DND-41 (cell line): ENCODE data around the gene PRR5.
"Not testable (repeated sequence)": the region's sequence is repeated elsewhere in the genome, so short reads cannot be mapped to it uniquely, and the experiment has no call there.

Source experiments
- CTCF ChIP-seq: IDR thresholded peaks from 2 replicates; pipeline ENCODE4 v1.5.1; 2012; ENCODE audit warnings: borderline replicate concordance, low read length, moderate library complexity, mild to moderate bottlenecking; ENCODE audit not compliant: poor library complexity, severe bottlenecking; ENCODE audit errors: extremely low read depth
- EZH2 ChIP-seq: IDR thresholded peaks from 3 replicates; pipeline ENCODE4 v1.6.1; 2012; ENCODE audit warnings: borderline replicate concordance, low read depth, mild to moderate bottlenecking, moderate library complexity, low read length, inconsistent platforms; ENCODE audit not compliant: severe bottlenecking

GRCh38 chr22:44676066-44676440 is 26.0 kb upstream of the PRR5 start:
- TF ChIP-seq CTCF, EZH2: not testable (repeated sequence)
